Measurements from ENCODE around the gene ADNP2. TPM values are rescaled to one million over a fixed set of nuclear protein-coding genes. Genes with fewer than 3 reads are reported as not detected.

The ADNP2 gene
- total RNA-seq, 1 experiment from 2014 or later, result 14.3 TPM

- no peak for DNase-seq
- no peaks in the 10 kb centered on the region for H3K4me1 Mint-ChIP-seq (ENCODE audit: low read depth, unreplicated experiment)
- no peak overlapping the region for H3K4me3 Mint-ChIP-seq (ENCODE audit: low read depth, unreplicated experiment)
- no peaks in the 10 kb centered on the region for H3K27me3 Mint-ChIP-seq (ENCODE audit: unreplicated experiment)
- no TSS peak for BruUV-seq (replicated peaks)
- no peak for TF ChIP-seq CTCF (IDR thresholded peaks at IDR 0.05; ENCODE audit: unreplicated experiment)
- no peak overlapping the region for H3K27ac Mint-ChIP-seq (ENCODE audit: unreplicated experiment)
- intact Hi-C loops (cut with micrococcal nuclease; ENCODE audit: unreplicated experiment), result no loop called here
- CTCF ChIA-PET, result no interaction called here
- H3K9me3 Mint-ChIP-seq (ENCODE audit: low read depth, unreplicated experiment), result no peaks in the 10 kb centered on the region
- peaks cover 3% of the 10 kb centered on the region for H3K36me3 Mint-ChIP-seq (ENCODE audit: insufficient read depth, unreplicated experiment)
These were observed 24.1 kb downstream of the ADNP2 start for GRCh38 chr18:80133124-80133523.

GRCh38 chr18:80135136-80135535 lies 26.1 kb downstream of the ADNP2 start:
- CTCF ChIA-PET, result no interaction called here
- peaks cover 3% of the 10 kb centered on the region for H3K36me3 Mint-ChIP-seq (ENCODE audit: insufficient read depth, unreplicated experiment)
- TF ChIP-seq CTCF (IDR thresholded peaks at IDR 0.05; ENCODE audit: unreplicated experiment), result no peak
- no peak for DNase-seq
- no peaks in the 10 kb centered on the region for H3K4me1 Mint-ChIP-seq (ENCODE audit: low read depth, unreplicated experiment)
- intact Hi-C loops (cut with micrococcal nuclease; ENCODE audit: unreplicated experiment), result no loop called here
- no TSS peak for BruUV-seq (replicated peaks)
- no peaks in the 10 kb centered on the region for H3K9me3 Mint-ChIP-seq (ENCODE audit: low read depth, unreplicated experiment)
- no peak overlapping the region for H3K4me3 Mint-ChIP-seq (ENCODE audit: low read depth, unreplicated experiment)
- H3K27me3 Mint-ChIP-seq (ENCODE audit: unreplicated experiment), result no peaks in the 10 kb centered on the region
- H3K27ac Mint-ChIP-seq (ENCODE audit: unreplicated experiment), result no peak overlapping the region

GRCh38 chr18:80136679-80137078 lies 27.6 kb downstream of the ADNP2 start:
- intact Hi-C loops (cut with micrococcal nuclease; ENCODE audit: unreplicated experiment), result no loop called here
- CTCF ChIA-PET, result no interaction called here
- no peak for TF ChIP-seq CTCF (IDR thresholded peaks at IDR 0.05; ENCODE audit: unreplicated experiment)
- Mint-ChIP-seq H3K9me3 (ENCODE audit: low read depth, unreplicated experiment) (no peaks in the 10 kb centered on the region), H3K36me3 (ENCODE audit: insufficient read depth, unreplicated experiment) (peaks cover 3% of the 10 kb centered on the region), H3K4me3 (ENCODE audit: low read depth, unreplicated experiment) (no peak overlapping the region), H3K4me1 (ENCODE audit: low read depth, unreplicated experiment) (no peaks in the 10 kb centered on the region), H3K27me3 (ENCODE audit: unreplicated experiment) (no peaks in the 10 kb centered on the region), H3K27ac (ENCODE audit: unreplicated experiment) (no peak overlapping the region)
- BruUV-seq (replicated peaks), result no TSS peak
- no peak for DNase-seq

- no peaks in the 10 kb centered on the region for H3K27me3 Mint-ChIP-seq (ENCODE audit: unreplicated experiment)
- CTCF ChIA-PET, result no interaction called here
- DNase-seq, result no peak
- H3K27ac Mint-ChIP-seq (ENCODE audit: unreplicated experiment), result no peak overlapping the region
- H3K4me3 Mint-ChIP-seq (ENCODE audit: low read depth, unreplicated experiment), result no peak overlapping the region
- no peak for TF ChIP-seq CTCF (IDR thresholded peaks at IDR 0.05; ENCODE audit: unreplicated experiment)
- H3K36me3 Mint-ChIP-seq (ENCODE audit: insufficient read depth, unreplicated experiment), result peaks cover 3% of the 10 kb centered on the region
- intact Hi-C loops (cut with micrococcal nuclease; ENCODE audit: unreplicated experiment), result no loop called here
- H3K4me1 Mint-ChIP-seq (ENCODE audit: low read depth, unreplicated experiment), result no peaks in the 10 kb centered on the region
- no TSS peak for BruUV-seq (replicated peaks)
- H3K9me3 Mint-ChIP-seq (ENCODE audit: low read depth, unreplicated experiment), result no peaks in the 10 kb centered on the region
These were observed 28.1 kb downstream of the ADNP2 start for GRCh38 chr18:80137137-80137536.

- intact Hi-C loops (cut with micrococcal nuclease; ENCODE audit: unreplicated experiment), result no loop called here
These were observed 28.9 kb downstream of the ADNP2 start for GRCh38 chr18:80137976-80138375.

More at GRCh38 chr18:80137976-80138375, 28.9 kb downstream of the ADNP2 start:
- BruUV-seq (replicated peaks), result no TSS peak
- Mint-ChIP-seq H3K27me3 (ENCODE audit: unreplicated experiment) (no peaks in the 10 kb centered on the region), H3K36me3 (ENCODE audit: insufficient read depth, unreplicated experiment) (peaks cover 3% of the 10 kb centered on the region), H3K27ac (ENCODE audit: unreplicated experiment) (no peak overlapping the region), H3K4me1 (ENCODE audit: low read depth, unreplicated experiment) (no peaks in the 10 kb centered on the region), H3K9me3 (ENCODE audit: low read depth, unreplicated experiment) (no peaks in the 10 kb centered on the region), H3K4me3 (ENCODE audit: low read depth, unreplicated experiment) (no peak overlapping the region)
- CTCF ChIA-PET, result no interaction called here
- no peak for DNase-seq
- TF ChIP-seq CTCF (IDR thresholded peaks at IDR 0.05; ENCODE audit: unreplicated experiment), result no peak
